Measurements from ENCODE around the gene NDUFS5. TPM values are rescaled to one million over a fixed set of nuclear protein-coding genes. Genes with fewer than 3 reads are reported as not detected.

NDUFS5 gene
- total RNA-seq, 1 donor from 2014 or later, result 738 TPM

- H3K36me3 Mint-ChIP-seq, result peaks cover 20% of the 10 kb centered on the region
- H3K36me3 ChIP-seq, result no peaks in the 10 kb centered on the region
These were observed 19.1 kb downstream of the NDUFS5 start for GRCh38 chr1:39045231-39045630.

DNA sequence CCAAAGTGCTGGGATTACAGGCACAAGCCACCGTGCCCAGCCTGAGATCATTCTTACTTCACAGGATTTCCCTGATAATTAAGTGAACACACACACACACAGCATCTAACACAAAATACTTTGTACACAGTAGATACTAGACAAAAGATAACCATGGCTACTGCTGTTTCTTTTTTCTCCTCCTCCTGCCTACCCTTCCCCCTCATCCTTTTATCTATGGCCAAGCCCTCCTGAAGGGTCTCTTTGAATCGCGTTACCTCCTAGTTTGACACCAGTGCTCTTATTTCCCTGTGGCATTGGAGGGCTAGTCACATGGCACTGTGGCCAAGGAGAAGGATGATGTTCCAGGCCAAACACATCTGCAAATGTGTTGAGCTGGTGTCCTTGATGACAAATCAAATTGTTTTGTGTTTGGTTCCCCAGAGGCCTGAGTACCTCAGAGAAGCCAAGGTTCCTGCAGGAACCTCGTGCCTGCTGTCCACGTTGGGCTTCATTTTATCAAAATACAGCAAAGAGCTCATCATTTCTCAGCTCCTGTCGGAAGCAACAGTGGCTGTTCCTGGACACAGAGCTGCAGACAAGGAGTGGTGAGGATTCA is 20.6 kb downstream of the NDUFS5 start:
- no peak overlapping the region for H3K9ac ChIP-seq
- peak overlapping the region; percentile 55 for H3K27ac ChIP-seq

More at GRCh38 chr1:39045231-39045630, 19.1 kb downstream of the NDUFS5 start:
- H3K4me1 Mint-ChIP-seq, result peaks cover 22% of the 10 kb centered on the region
- no peak overlapping the region for H3K4me3 Mint-ChIP-seq
- no peaks in the 10 kb centered on the region for H3K9me3 Mint-ChIP-seq
- peaks cover 9% of the 10 kb centered on the region for H3F3A ChIP-seq (ENCODE audit: low read depth)
- TF ChIP-seq EZH2 (IDR thresholded peaks at IDR 0.05) (no peak), EZH2phosphoT487 (IDR thresholded peaks at IDR 0.05) (no peak)
- TF ChIP-seq, protein P1, sequence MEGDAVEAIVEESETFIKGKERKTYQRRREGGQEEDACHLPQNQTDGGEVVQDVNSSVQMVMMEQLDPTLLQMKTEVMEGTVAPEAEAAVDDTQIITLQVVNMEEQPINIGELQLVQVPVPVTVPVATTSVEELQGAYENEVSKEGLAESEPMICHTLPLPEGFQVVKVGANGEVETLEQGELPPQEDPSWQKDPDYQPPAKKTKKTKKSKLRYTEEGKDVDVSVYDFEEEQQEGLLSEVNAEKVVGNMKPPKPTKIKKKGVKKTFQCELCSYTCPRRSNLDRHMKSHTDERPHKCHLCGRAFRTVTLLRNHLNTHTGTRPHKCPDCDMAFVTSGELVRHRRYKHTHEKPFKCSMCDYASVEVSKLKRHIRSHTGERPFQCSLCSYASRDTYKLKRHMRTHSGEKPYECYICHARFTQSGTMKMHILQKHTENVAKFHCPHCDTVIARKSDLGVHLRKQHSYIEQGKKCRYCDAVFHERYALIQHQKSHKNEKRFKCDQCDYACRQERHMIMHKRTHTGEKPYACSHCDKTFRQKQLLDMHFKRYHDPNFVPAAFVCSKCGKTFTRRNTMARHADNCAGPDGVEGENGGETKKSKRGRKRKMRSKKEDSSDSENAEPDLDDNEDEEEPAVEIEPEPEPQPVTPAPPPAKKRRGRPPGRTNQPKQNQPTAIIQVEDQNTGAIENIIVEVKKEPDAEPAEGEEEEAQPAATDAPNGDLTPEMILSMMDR (IDR thresholded peaks at IDR 0.05), result no peak
- no peaks in the 10 kb centered on the region for H3K27me3 ChIP-seq
- no peak overlapping the region for H3K27ac Mint-ChIP-seq
- DNase-seq (ENCODE audit: low spot score), result no peak
- no peak overlapping the region for H2AFZ ChIP-seq (replicated peaks)
- no peak overlapping the region for H3K9ac ChIP-seq
- H4K20me1 ChIP-seq (ENCODE audit: low read depth), result no peaks in the 10 kb centered on the region
- H3K79me2 ChIP-seq (ENCODE audit: low read depth), result no peaks in the 10 kb centered on the region
- H3K4me3 ChIP-seq, result no peak overlapping the region
- H3K9me3 ChIP-seq (ENCODE audit: low read depth), result no peaks in the 10 kb centered on the region
- H3K27me3 Mint-ChIP-seq (ENCODE audit: insufficient read depth, low read depth), result peaks cover 6% of the 10 kb centered on the region
- H3K27ac ChIP-seq, result no peak overlapping the region
- H3K4me1 ChIP-seq, result peaks cover 13% of the 10 kb centered on the region
- H3K4me2 ChIP-seq, result no peak overlapping the region

DNA sequence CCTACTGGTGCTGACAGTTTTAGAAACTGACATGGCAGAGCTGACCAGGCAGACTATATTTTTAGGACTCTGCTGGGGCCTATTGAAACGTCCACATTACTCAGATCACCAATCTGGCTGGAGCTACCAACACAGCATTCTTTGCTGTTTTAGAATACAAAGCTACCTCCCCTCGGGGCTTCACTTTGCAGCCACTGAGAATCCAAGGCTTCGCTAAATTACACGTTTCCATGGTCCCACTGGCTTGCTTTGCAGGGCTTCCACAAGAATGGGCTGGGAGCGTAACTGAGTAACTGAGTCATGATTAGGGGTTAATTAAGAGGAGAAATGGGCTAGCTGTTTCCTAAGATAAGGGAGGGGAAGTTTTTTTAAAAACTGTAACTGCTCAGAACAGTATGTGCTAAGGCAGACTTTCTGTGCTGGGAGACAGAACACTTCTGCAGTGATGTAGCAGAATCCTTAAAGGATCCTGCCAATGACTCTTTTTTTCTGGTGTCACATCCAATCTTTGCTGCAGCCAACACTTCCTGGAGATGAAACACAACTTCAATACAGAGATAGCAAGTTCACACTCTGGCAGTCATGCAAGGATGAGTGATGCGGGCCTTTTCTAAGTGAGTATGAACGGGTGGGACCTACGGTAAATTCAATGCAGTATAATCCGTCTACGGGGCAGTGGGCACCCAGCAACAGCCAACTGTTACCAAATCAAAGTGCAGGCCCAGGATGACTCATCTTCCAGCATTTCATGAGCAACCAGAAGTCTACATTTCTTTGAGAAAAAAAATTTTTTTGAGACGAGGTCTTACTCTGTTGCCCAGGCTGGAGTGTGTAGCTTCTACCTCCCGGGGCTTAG is 21.5 kb downstream of the NDUFS5 start:
- Histone ChIP-seq H3K9me3 (ENCODE audit: low read depth) (no peaks in the 10 kb centered on the region), H3K9ac (no peak overlapping the region), H3K36me3 (no peaks in the 10 kb centered on the region), H3K4me3 (no peak overlapping the region), H3K4me2 (no peak overlapping the region), H4K20me1 (ENCODE audit: low read depth) (no peaks in the 10 kb centered on the region), H3K79me2 (ENCODE audit: low read depth) (no peaks in the 10 kb centered on the region), H3K4me1 (peaks cover 24% of the 10 kb centered on the region), H3F3A (ENCODE audit: low read depth) (peaks cover 31% of the 10 kb centered on the region), H3K27ac (peak overlapping the region; percentile 55), H3K27me3 (no peaks in the 10 kb centered on the region), H2AFZ (replicated peaks) (no peak overlapping the region)
- Mint-ChIP-seq H3K9me3 (no peaks in the 10 kb centered on the region), H3K27ac (peak overlapping the region; percentile 85), H3K4me3 (no peak overlapping the region), H3K36me3 (peaks cover 15% of the 10 kb centered on the region), H3K27me3 (ENCODE audit: insufficient read depth, low read depth) (peaks cover 6% of the 10 kb centered on the region), H3K4me1 (peaks cover 22% of the 10 kb centered on the region)
- DNase-seq (ENCODE audit: low spot score), result no peak
- TF ChIP-seq, protein P1 (IDR thresholded peaks at IDR 0.05), result no peak
- TF ChIP-seq EZH2phosphoT487 (IDR thresholded peaks at IDR 0.05) (no peak), EZH2 (IDR thresholded peaks at IDR 0.05) (no peak)

More for the DNA sequence above, 20.6 kb downstream of the NDUFS5 start:
- Histone ChIP-seq H3K36me3 (no peaks in the 10 kb centered on the region), H4K20me1 (ENCODE audit: low read depth) (no peaks in the 10 kb centered on the region), H3K4me3 (no peak overlapping the region), H2AFZ (replicated peaks) (no peak overlapping the region), H3K79me2 (ENCODE audit: low read depth) (no peaks in the 10 kb centered on the region), H3K4me2 (no peak overlapping the region), H3K9me3 (ENCODE audit: low read depth) (no peaks in the 10 kb centered on the region), H3F3A (ENCODE audit: low read depth) (peaks cover 22% of the 10 kb centered on the region), H3K27me3 (no peaks in the 10 kb centered on the region), H3K4me1 (peaks cover 16% of the 10 kb centered on the region)
- H3K27me3 Mint-ChIP-seq (ENCODE audit: insufficient read depth, low read depth), result peaks cover 6% of the 10 kb centered on the region
- H3K27ac Mint-ChIP-seq, result peak overlapping the region; percentile 70
- TF ChIP-seq EZH2phosphoT487 (IDR thresholded peaks at IDR 0.05) (no peak), EZH2 (IDR thresholded peaks at IDR 0.05) (no peak)
- TF ChIP-seq, protein P1 (IDR thresholded peaks at IDR 0.05), result no peak
- peaks cover 17% of the 10 kb centered on the region for H3K36me3 Mint-ChIP-seq
- no peak for DNase-seq (ENCODE audit: low spot score)
- H3K4me3 Mint-ChIP-seq, result no peak overlapping the region
- H3K4me1 Mint-ChIP-seq, result peaks cover 22% of the 10 kb centered on the region
- H3K9me3 Mint-ChIP-seq, result no peaks in the 10 kb centered on the region
